BJ (cell line): ENCODE results near the gene STX7. TPM values are rescaled to one million over a fixed set of nuclear protein-coding genes. Genes with fewer than 3 reads are reported as not detected.
"Not testable (repeated sequence)": the region's sequence is repeated elsewhere in the genome, so short reads cannot be mapped to it uniquely, and the experiment has no call there.

Experiments used
- CTCF ChIA-PET: fragments of 350-600 bp; formaldehyde crosslinking; extraction: SDS; loops from one replicate; lab custom pipeline; 2021; ENCODE audit warnings: antibody characterized with exemption, inconsistent platforms; lab: Yijun Ruan, JAX
- POLR2A ChIA-PET: fragments of 300-600 bp; sonication (Branson Sonifier 250); formaldehyde crosslinking; extraction: SDS; loops from one replicate; lab custom pipeline; 2021; ENCODE audit warnings: antibody characterized with exemption; lab: Charles Lee
- DNase-seq: peaks from one replicate; pipeline ENCODE4 v3.0.0-alpha.2; 2011; ENCODE audit warnings: low read depth
- H3K27me3 ChIP-seq: 2 replicates; pipeline ENCODE4 v1.6.0; 2011; ENCODE audit warnings: low read length; ENCODE audit not compliant: control insufficient read depth, insufficient read depth
- H3K36me3 ChIP-seq: 2 replicates; pipeline ENCODE4 v1.5.1; 2011; ENCODE audit warnings: low read length; ENCODE audit not compliant: control insufficient read depth, insufficient read depth
- H3K4me3 ChIP-seq: 2 replicates; pipeline ENCODE4 v1.5.1; 2011; ENCODE audit warnings: low read depth, mild to moderate bottlenecking, control low read depth, low read length
- CTCF ChIP-seq: IDR thresholded peaks from 2 replicates; pipeline ENCODE4 v1.5.1; 2011; ENCODE audit warnings: low read depth, mild to moderate bottlenecking, control low read depth, inconsistent platforms, low read length, moderate library complexity; ENCODE audit not compliant: insufficient read depth
- polyA minus RNA-seq: library from RNA; depleted of rRNA, polyadenylated mRNA; stranded (reverse); fragments of >200 nt; gene quantifications from 2 replicates; pipeline ENCODE4 v1.2.3, GENCODE V29; 2011; rRNA and poly(A)+ RNA removed
- polyA plus RNA-seq: library from polyadenylated mRNA; depleted of rRNA; stranded (reverse); fragments of >200 nt; gene quantifications from 2 replicates; pipeline ENCODE4 v1.2.3, GENCODE V29; 2011; rRNA removed

STX7 gene
- polyA plus RNA-seq (31.0 and 51.2 TPM in 2 replicates), polyA minus RNA-seq (23.0 and 26.2 TPM in 2 replicates)

GRCh38 chr6:132512638-132513632 is at the start of gene STX7:
Gene STX7, minus strand, starts transcription at chr6:132513116. Its CDS starts 9,586 bp downstream, at chr6:132503530.
- H3K27me3 ChIP-seq: peaks cover 6% of the 10 kb centered on the region
- no peak for TF ChIP-seq CTCF
- H3K36me3 ChIP-seq: no peaks in the 10 kb centered on the region
- peak; percentile 55 for DNase-seq
- peak within 1 kb of the TSS; percentile 83 for H3K4me3 ChIP-seq
- ChIA-PET CTCF (interaction anchor here (0.6 to 1.4 kb wide), 6 partner anchors 9 to 233 kb away, joined by 3 to 4 read pairs (median 4); no protein-coding TSS in a partner anchor), POLR2A (interaction anchor here (0.6 kb wide), 1 partner anchor 13 kb away, joined by 3 read pairs; no protein-coding TSS in a partner anchor)

- H3K36me3 ChIP-seq, H3K4me3 ChIP-seq, H3K27me3 ChIP-seq, POLR2A ChIA-PET, DNase-seq, CTCF ChIA-PET: not testable (repeated sequence)
These were observed 47.2 kb upstream of the STX7 start for GRCh38 chr6:132560087-132560486.

GRCh38 chr6:132552372-132552771 is 39.5 kb upstream of the STX7 start, which contains the start of gene TAAR8:
Gene TAAR8, plus strand, starts transcription at chr6:132552672. Its CDS starts 21 bp downstream, at chr6:132552693.
- POLR2A ChIA-PET: no interaction called here
- no peak within 1 kb of the TSS for H3K4me3 ChIP-seq
- H3K27me3 ChIP-seq: no peaks in the 10 kb centered on the region
- H3K36me3 ChIP-seq: no peaks in the 10 kb centered on the region
- no peak for DNase-seq
- CTCF ChIA-PET: no interaction called here
- TF ChIP-seq CTCF: no peak

- Histone ChIP-seq H3K4me3 (no peak overlapping the region), H3K36me3 (no peaks in the 10 kb centered on the region), H3K27me3 (no peaks in the 10 kb centered on the region)
- no peak for DNase-seq
- no peak for TF ChIP-seq CTCF
- ChIA-PET CTCF (interaction anchor here (1.2 kb wide), 1 partner anchor 21 kb away, joined by 3 read pairs; no protein-coding TSS in a partner anchor), POLR2A (no interaction called here)
These were observed 38.3 kb upstream of the STX7 start for GRCh38 chr6:132551214-132551613.

- TF ChIP-seq CTCF: no peak
- Histone ChIP-seq H3K36me3 (no peaks in the 10 kb centered on the region), H3K27me3 (no peaks in the 10 kb centered on the region), H3K4me3 (no peak overlapping the region)
- CTCF ChIA-PET: no interaction called here
- DNase-seq: no peak
- POLR2A ChIA-PET: no interaction called here
These were observed 36.0 kb upstream of the STX7 start for GRCh38 chr6:132548746-132549463.
